Liver (tissue), 3 donors: ENCODE measurements around the gene BTG3.

ENCODE experiments used
- CTCF ChIP-seq: fragments of 150-350 bp; IDR thresholded peaks from 2 replicates; pipeline ENCODE4 v1.5.1; 2017; ENCODE audit warnings: improper control_type of control experiment, low read depth, low read length; ENCODE audit not compliant: missing input control
- EGR1 ChIP-seq, 2 donors: IDR thresholded peaks; 2 replicates each; pipeline ENCODE4 v1.6.1; 2016 to 2018; ENCODE audit warnings: antibody characterized with exemption in 2 of 2, low read depth in 2 of 2
- SP1 ChIP-seq: IDR thresholded peaks from 2 replicates; pipeline ENCODE4 v1.6.1; 2018; ENCODE audit warnings: antibody characterized with exemption, mild to moderate bottlenecking
- ZBTB33 ChIP-seq: IDR thresholded peaks from 2 replicates; pipeline ENCODE4 v1.6.1; 2016; ENCODE audit warnings: antibody characterized with exemption
- donor health status: healthy.
- donor health status: healthy.

GRCh38 chr21:17577701-17578100, 35.0 kb downstream of the BTG3 start:
- no peak for TF ChIP-seq CTCF
- TF ChIP-seq EGR1 (IDR thresholded peaks at IDR 0.05; ENCODE audit: low read depth in 2 of 2) = no peak
- no peak for TF ChIP-seq ZBTB33
- no peak for TF ChIP-seq SP1
